IMR-90 (cell line): ENCODE results near the gene ZNF747.

Source experiments
- BHLHE40 ChIP-seq: fragments of 150-350 bp; IDR thresholded peaks from 2 replicates; pipeline ENCODE4 v1.6.1; 2016; ENCODE audit warnings: mild to moderate bottlenecking, low read depth, low read length
- CHD1 ChIP-seq: IDR thresholded peaks from 2 replicates; pipeline ENCODE4 v1.6.1; 2012; ENCODE audit warnings: low read depth, low read length, improper control_type of control experiment
- CTCF ChIP-seq: conservative IDR thresholded peaks from 2 replicates; pipeline ENCODE4 v1.5.1; 2012; ENCODE audit warnings: mild to moderate bottlenecking, low read depth, low read length, improper control_type of control experiment
- FOS ChIP-seq: fragments of 150-350 bp; IDR thresholded peaks from 2 replicates; pipeline ENCODE4 v1.6.1; 2016; ENCODE audit warnings: low read depth, low read length
- MAZ ChIP-seq: IDR thresholded peaks from 2 replicates; pipeline ENCODE4 v1.6.1; 2012; ENCODE audit warnings: low read depth, mild to moderate bottlenecking, low read length, improper control_type of control experiment, moderate library complexity, borderline replicate concordance
- MXI1 ChIP-seq: IDR thresholded peaks from 2 replicates; pipeline ENCODE4 v1.6.1; 2012; ENCODE audit warnings: low read depth, mild to moderate bottlenecking, low read length, moderate library complexity, borderline replicate concordance
- NFE2L2 ChIP-seq: fragments of 150-350 bp; IDR thresholded peaks from 2 replicates; pipeline ENCODE4 v1.6.1; 2016; ENCODE audit warnings: low read depth, mild to moderate bottlenecking, low read length
- POLR2A ChIP-seq: IDR thresholded peaks from 2 replicates; pipeline ENCODE4 v1.6.1; 2012; ENCODE audit warnings: mild to moderate bottlenecking, low read depth, low read length
- RAD21 ChIP-seq: IDR thresholded peaks from 2 replicates; pipeline ENCODE4 v1.6.1; 2012; ENCODE audit warnings: low read length, improper control_type of control experiment
- RFX5 ChIP-seq: IDR thresholded peaks from 2 replicates; pipeline ENCODE4 v1.8.0; 2012; ENCODE audit warnings: low read depth, mild to moderate bottlenecking, low read length, moderate library complexity
- SMC3 ChIP-seq: fragments of 150-350 bp; IDR thresholded peaks from 2 replicates; pipeline ENCODE4 v1.6.1; 2016; ENCODE audit warnings: low read depth, mild to moderate bottlenecking, antibody characterized with exemption, low read length, moderate library complexity

DNA sequence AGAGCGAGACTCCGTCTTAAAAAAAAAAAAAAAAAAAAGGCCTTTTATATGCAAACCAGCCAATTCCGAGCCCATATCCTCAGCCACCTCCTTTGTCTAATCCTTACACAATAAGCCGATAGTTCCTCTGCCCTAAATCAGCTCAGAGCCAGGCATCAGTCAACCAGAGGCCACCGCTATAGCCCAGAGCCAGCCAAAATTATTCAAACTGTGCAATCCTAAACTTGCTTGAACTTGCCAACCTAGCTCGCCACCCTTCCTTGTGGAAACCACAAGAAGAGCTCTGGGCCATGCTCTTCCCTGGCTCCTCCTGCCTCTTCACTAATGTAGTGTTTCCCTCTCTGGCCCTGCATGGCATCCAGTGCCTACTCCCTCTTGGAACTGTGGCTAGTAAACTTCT lies 44.4 kb downstream of the ZNF747 start:
- TF ChIP-seq CTCF (no peak), FOS (no peak), MAZ (no peak), NFE2L2 (no peak), MXI1 (no peak), RFX5 (no peak), RAD21 (no peak), SMC3 (no peak), BHLHE40 (no peak), CHD1 (no peak), POLR2A (no peak)
